Fibroblast of lung (primary cell): ENCODE data around the gene CAPN12. TPM values are rescaled to one million over a fixed set of nuclear protein-coding genes. Genes with fewer than 3 reads are reported as not detected.

ENCODE experiments used
- DNase-seq, 2 donors: peaks; one replicate each; pipeline versions ENCODE4 v3.0.0 to v3.0.0-alpha.2; 2010; ENCODE audit warnings: low read depth in 2 of 2
- H2AFZ ChIP-seq: 2 replicates; pipeline ENCODE4 v1.5.1; 2012; ENCODE audit warnings: low read length, control low read depth, inconsistent platforms
- H3K27ac ChIP-seq: 2 replicates; pipeline ENCODE4 v1.5.1; 2011; ENCODE audit warnings: low read length, control low read depth; ENCODE audit not compliant: insufficient read depth
- H3K27me3 ChIP-seq: 2 replicates; pipeline ENCODE4 v1.5.1; 2011; ENCODE audit warnings: mild to moderate bottlenecking, low read length; ENCODE audit not compliant: control insufficient read depth, insufficient read depth
- H3K36me3 ChIP-seq: 2 replicates; pipeline ENCODE4 v1.5.1; 2011; ENCODE audit warnings: low read length; ENCODE audit not compliant: control insufficient read depth, insufficient read depth
- H3K4me1 ChIP-seq: 2 replicates; pipeline ENCODE4 v1.5.1; 2011; ENCODE audit warnings: low read length; ENCODE audit not compliant: control insufficient read depth, insufficient read depth; ENCODE audit errors: extremely low read depth
- H3K4me2 ChIP-seq: 2 replicates; pipeline ENCODE4 v1.5.1; 2011; ENCODE audit warnings: low read length, control low read depth; ENCODE audit not compliant: insufficient read depth; ENCODE audit errors: extremely low read depth
- H3K4me3 ChIP-seq, 4 experiments: fragments of 200-600 bp in 1 of 4; sonication (generic) in 1 of 4; replicated peaks in 1 of 4; 2 replicates each; pipeline ENCODE4 v1.5.1; 2011 to 2016; ENCODE audit warnings: low read length in 4 of 4, low read depth in 3 of 4, mild to moderate bottlenecking in 3 of 4, control low read depth in 2 of 4, inconsistent platforms in 1 of 4, mixed read lengths in 1 of 4; ENCODE audit not compliant: insufficient read depth in 1 of 4; ENCODE audit errors: control extremely low read depth in 1 of 4
- H3K79me2 ChIP-seq: 2 replicates; pipeline ENCODE4 v1.5.1; 2012; ENCODE audit warnings: mild to moderate bottlenecking, low read length, inconsistent platforms; ENCODE audit not compliant: control insufficient read depth, insufficient read depth
- H3K9ac ChIP-seq: 2 replicates; pipeline ENCODE4 v1.5.1; 2011; ENCODE audit warnings: mild to moderate bottlenecking, low read length, control low read depth; ENCODE audit not compliant: insufficient read depth
- H3K9me3 ChIP-seq: 2 replicates; pipeline ENCODE4 v1.5.1; 2012; ENCODE audit warnings: low read depth, low read length; ENCODE audit not compliant: control insufficient read depth, insufficient read depth
- H4K20me1 ChIP-seq: 2 replicates; pipeline ENCODE4 v1.5.1; 2011; ENCODE audit warnings: low read length; ENCODE audit not compliant: control insufficient read depth, insufficient read depth; ENCODE audit errors: extremely low read depth
- CTCF ChIP-seq, 2 donors: IDR thresholded peaks in 1 of 2; conservative IDR thresholded peaks in 1 of 2; 1 replicate in 1 of 2; 2 replicates in 1 of 2; pipeline ENCODE4 v1.5.1; 2011 to 2012; ENCODE audit warnings: low read length in 2 of 2, control low read depth in 1 of 2, inconsistent platforms in 1 of 2, low read depth in 1 of 2, mild to moderate bottlenecking in 1 of 2
- EZH2 ChIP-seq: IDR thresholded peaks from 2 replicates; pipeline ENCODE4 v1.5.1; 2012; ENCODE audit warnings: low read length, control low read depth, mild to moderate bottlenecking; ENCODE audit errors: missing control alignments
- polyA plus RNA-seq, 2 donors: library from polyadenylated mRNA; depleted of rRNA in 1 of 2; stranded (reverse) in 1 of 2; unstranded in 1 of 2; fragments of >200 nt; gene quantifications; 2 replicates each; pipeline ENCODE4 v1.2.1, GENCODE V29; 2011 to 2012; ENCODE audit warnings: missing spikeins in 1 of 2
- total RNA-seq: library from RNA; depleted of rRNA; stranded (reverse); fragments of >200 nt; gene quantifications from 2 replicates; pipeline ENCODE4 v1.2.1, GENCODE V29; 2014

CAPN12 gene
- total and polyA plus RNA-seq, 2 donors (not counting 1 experiment from before 2014, with no cell fraction given) = 0.20 to 0.50 TPM

GRCh38 chr19:38713227-38713649 lies 31.0 kb downstream of the CAPN12 start:
- Histone ChIP-seq H3K36me3 (peaks cover 56% of the 10 kb centered on the region), H3K4me2 (no peak overlapping the region), H3K4me1 (peaks cover 47% of the 10 kb centered on the region), H3K79me2 (peaks cover 42% of the 10 kb centered on the region), H3K9ac (no peak overlapping the region), H3K4me3 (no peak overlapping the region), H3K9me3 (no peaks in the 10 kb centered on the region), H3K27me3 (no peaks in the 10 kb centered on the region), H4K20me1 (no peaks in the 10 kb centered on the region), H2AFZ (no peak overlapping the region), H3K27ac (peak overlapping the region; percentile 68)
- peak in 1 of 2 donors; percentile 95 for DNase-seq
- TF ChIP-seq CTCF (conservative IDR thresholded peaks at IDR 0.05 in 1 of 2, IDR thresholded peaks at IDR 0.05 in 1 of 2; ENCODE audit: low read depth in 1 of 2, low read length in 2 of 2) = no peak
- no peak for TF ChIP-seq EZH2

- peaks cover 53% of the 10 kb centered on the region for H3K4me1 ChIP-seq
- peak overlapping the region; percentile 68 for H3K27ac ChIP-seq
- H3K9ac ChIP-seq = peak overlapping the region; percentile 29
- no peak for DNase-seq
- no peak overlapping the region for H2AFZ ChIP-seq
- no peaks in the 10 kb centered on the region for H3K27me3 ChIP-seq
- no peaks in the 10 kb centered on the region for H3K9me3 ChIP-seq
- H3K79me2 ChIP-seq = peaks cover 43% of the 10 kb centered on the region
- peaks cover 58% of the 10 kb centered on the region for H3K36me3 ChIP-seq
- TF ChIP-seq CTCF (conservative IDR thresholded peaks at IDR 0.05 in 1 of 2, IDR thresholded peaks at IDR 0.05 in 1 of 2; ENCODE audit: low read depth in 1 of 2, low read length in 2 of 2) (no peak), EZH2 (no peak)
- H3K4me3 ChIP-seq = no peak overlapping the region
- H4K20me1 ChIP-seq = no peaks in the 10 kb centered on the region
- H3K4me2 ChIP-seq = no peak overlapping the region
Observed at GRCh38 chr19:38712161-38712748, 32.0 kb downstream of the CAPN12 start.

- Histone ChIP-seq H3K79me2 (peaks cover 44% of the 10 kb centered on the region), H3K27me3 (no peaks in the 10 kb centered on the region), H3K4me2 (no peak overlapping the region), H3K4me3 (no peak overlapping the region), H3K4me1 (peaks cover 53% of the 10 kb centered on the region), H3K27ac (peak overlapping the region; percentile 68), H3K36me3 (peaks cover 58% of the 10 kb centered on the region), H3K9ac (peak overlapping the region; percentile 29), H4K20me1 (no peaks in the 10 kb centered on the region), H3K9me3 (no peaks in the 10 kb centered on the region), H2AFZ (no peak overlapping the region)
- peak; percentile 95 for DNase-seq
- TF ChIP-seq EZH2 (no peak), CTCF (conservative IDR thresholded peaks at IDR 0.05 in 1 of 2, IDR thresholded peaks at IDR 0.05 in 1 of 2; ENCODE audit: low read depth in 1 of 2, low read length in 2 of 2) (peak in 1 of 2 donors; percentile 24)
Observed at GRCh38 chr19:38711726-38712153, 32.5 kb downstream of the CAPN12 start.
